ENCODE data around the gene IGFALS.

DNA sequence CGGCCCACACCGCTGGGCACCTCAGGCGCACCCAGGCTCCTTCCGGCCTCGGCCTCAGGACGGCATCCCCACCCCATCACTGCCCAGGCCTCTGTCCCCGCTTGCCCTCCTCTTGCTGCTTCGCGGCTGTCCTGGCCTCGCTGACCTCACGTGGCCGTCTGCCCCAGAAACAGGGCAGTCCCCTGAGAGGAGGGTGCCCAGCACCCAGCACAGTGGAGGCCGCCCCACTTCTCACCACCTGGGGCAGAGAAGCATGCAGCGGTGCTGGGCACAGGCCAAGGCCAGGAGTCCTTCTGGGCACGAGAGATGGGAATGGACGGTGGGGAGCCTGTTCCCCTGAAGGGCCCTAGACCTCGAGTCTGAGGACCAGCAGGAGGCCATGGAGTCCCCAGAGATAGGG lies 24.2 kb upstream of the IGFALS start:
- TF ChIP-seq, protein P1, sequence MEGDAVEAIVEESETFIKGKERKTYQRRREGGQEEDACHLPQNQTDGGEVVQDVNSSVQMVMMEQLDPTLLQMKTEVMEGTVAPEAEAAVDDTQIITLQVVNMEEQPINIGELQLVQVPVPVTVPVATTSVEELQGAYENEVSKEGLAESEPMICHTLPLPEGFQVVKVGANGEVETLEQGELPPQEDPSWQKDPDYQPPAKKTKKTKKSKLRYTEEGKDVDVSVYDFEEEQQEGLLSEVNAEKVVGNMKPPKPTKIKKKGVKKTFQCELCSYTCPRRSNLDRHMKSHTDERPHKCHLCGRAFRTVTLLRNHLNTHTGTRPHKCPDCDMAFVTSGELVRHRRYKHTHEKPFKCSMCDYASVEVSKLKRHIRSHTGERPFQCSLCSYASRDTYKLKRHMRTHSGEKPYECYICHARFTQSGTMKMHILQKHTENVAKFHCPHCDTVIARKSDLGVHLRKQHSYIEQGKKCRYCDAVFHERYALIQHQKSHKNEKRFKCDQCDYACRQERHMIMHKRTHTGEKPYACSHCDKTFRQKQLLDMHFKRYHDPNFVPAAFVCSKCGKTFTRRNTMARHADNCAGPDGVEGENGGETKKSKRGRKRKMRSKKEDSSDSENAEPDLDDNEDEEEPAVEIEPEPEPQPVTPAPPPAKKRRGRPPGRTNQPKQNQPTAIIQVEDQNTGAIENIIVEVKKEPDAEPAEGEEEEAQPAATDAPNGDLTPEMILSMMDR (IDR thresholded peaks at IDR 0.05; ENCODE audit: extremely low read depth in 1 of 2, insufficient read depth in 1 of 2, low read depth in 1 of 2, low read length in 2 of 2), result no peak
- TF ChIP-seq MYC (IDR thresholded peaks at IDR 0.05; ENCODE audit: low read depth, low read length) (no peak), POLR2A (IDR thresholded peaks at IDR 0.05; ENCODE audit: low read depth, low read length) (no peak), EZH2 (IDR thresholded peaks at IDR 0.05; ENCODE audit: borderline replicate concordance, low read depth, low read length, severe bottlenecking) (no peak), POLR2AphosphoS5 (IDR thresholded peaks at IDR 0.05; ENCODE audit: insufficient read depth, low read depth, low read length) (no peak), JUN (IDR thresholded peaks at IDR 0.05; ENCODE audit: borderline replicate concordance, insufficient read depth, insufficient read length, low read depth) (no peak), FOS (IDR thresholded peaks at IDR 0.05; ENCODE audit: borderline replicate concordance, insufficient read depth, low read length) (no peak)

Measured in endothelial cell of umbilical vein (primary cell).